ENCODE results near the gene RPL28. TPM values are rescaled to one million over a fixed set of nuclear protein-coding genes. Genes with fewer than 3 reads are reported as not detected.

RPL28 gene
- total and polyA plus RNA-seq, 10 of the 15 experiments (the other 5 are each of a cell fraction or from before 2014, with no cell fraction given) = 260 to 3,542 (median 891) TPM

GRCh38 chr19:55377356-55378131, 8.2 kb upstream of the RPL28 start:
- BruUV-seq (replicated peaks) = no TSS peak
- Histone ChIP-seq H3K4me1 (ENCODE audit: control insufficient read depth, insufficient read depth, low read length) (no peaks in the 10 kb centered on the region), H3K36me3 (ENCODE audit: control insufficient read depth in 2 of 2, insufficient read depth in 2 of 2, low read length in 1 of 2) (no peaks in the 10 kb centered on the region), H3K4me2 (ENCODE audit: control insufficient read depth, insufficient read depth) (no peak overlapping the region), H3K9ac (ENCODE audit: control insufficient read depth, insufficient read depth, low read length) (no peak overlapping the region), H3K27ac (ENCODE audit: control insufficient read depth, insufficient read depth) (no peak overlapping the region), H2AFZ (ENCODE audit: control insufficient read depth, low read depth, low read length) (no peak overlapping the region), H3K9me3 (replicated peaks; ENCODE audit: control insufficient read depth, insufficient read depth, low read length) (no peaks in the 10 kb centered on the region), H3K27me3 (replicated peaks in 1 of 2; ENCODE audit: control insufficient read depth in 2 of 2, insufficient read depth in 2 of 2, low read length in 1 of 2) (no peaks in the 10 kb centered on the region), H3K4me3 (no peak overlapping the region), H3K79me2 (ENCODE audit: control insufficient read depth, insufficient read depth, low read length) (no peaks in the 10 kb centered on the region; the same call in none of the 2 replicates), H4K20me1 (ENCODE audit: control insufficient read depth, insufficient read depth) (no peaks in the 10 kb centered on the region)
- FAIRE-seq (no peak), ATAC-seq (no peak), DNase-seq (ENCODE audit: low read depth, low spot score) (no peak)
- WGBS (ENCODE audit: insufficient coverage, insufficient replicate concordance, low lambda C conversion rate, missing lambda C conversion rate) = 68% methylated on average over 41 of the region's 43 CpGs
- CTCF ChIA-PET = no interaction called here
- intact Hi-C loops (cut with micrococcal nuclease; ENCODE audit: unreplicated experiment) = no loop called here
- RAD21 ChIA-PET (ENCODE audit: unreplicated experiment) = interaction anchor here (1.0 kb wide), 1 partner anchor 76 kb away, joined by 4 read pairs; no protein-coding TSS in a partner anchor
- in situ Hi-C loops (cut with MboI) = no loop called here
- TF ChIP-seq, protein P1, sequence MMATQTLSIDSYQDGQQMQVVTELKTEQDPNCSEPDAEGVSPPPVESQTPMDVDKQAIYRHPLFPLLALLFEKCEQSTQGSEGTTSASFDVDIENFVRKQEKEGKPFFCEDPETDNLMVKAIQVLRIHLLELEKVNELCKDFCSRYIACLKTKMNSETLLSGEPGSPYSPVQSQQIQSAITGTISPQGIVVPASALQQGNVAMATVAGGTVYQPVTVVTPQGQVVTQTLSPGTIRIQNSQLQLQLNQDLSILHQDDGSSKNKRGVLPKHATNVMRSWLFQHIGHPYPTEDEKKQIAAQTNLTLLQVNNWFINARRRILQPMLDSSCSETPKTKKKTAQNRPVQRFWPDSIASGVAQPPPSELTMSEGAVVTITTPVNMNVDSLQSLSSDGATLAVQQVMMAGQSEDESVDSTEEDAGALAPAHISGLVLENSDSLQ (IDR thresholded peaks at IDR 0.05) = no peak
- TF ChIP-seq MTA2 (IDR thresholded peaks at IDR 0.05; ENCODE audit: low read depth) (no peak), ZNF622 (IDR thresholded peaks at IDR 0.05) (no peak), KLF5 (IDR thresholded peaks at IDR 0.05; ENCODE audit: partially characterized antibody) (no peak), JUNB (IDR thresholded peaks at IDR 0.05) (no peak), ZNF207 (IDR thresholded peaks at IDR 0.05; ENCODE audit: borderline replicate concordance) (no peak)
- POLR2A ChIA-PET = no interaction called here
- SMC1A ChIA-PET (ENCODE audit: uncharacterized antibody, unreplicated experiment) = no interaction called here

DNA sequence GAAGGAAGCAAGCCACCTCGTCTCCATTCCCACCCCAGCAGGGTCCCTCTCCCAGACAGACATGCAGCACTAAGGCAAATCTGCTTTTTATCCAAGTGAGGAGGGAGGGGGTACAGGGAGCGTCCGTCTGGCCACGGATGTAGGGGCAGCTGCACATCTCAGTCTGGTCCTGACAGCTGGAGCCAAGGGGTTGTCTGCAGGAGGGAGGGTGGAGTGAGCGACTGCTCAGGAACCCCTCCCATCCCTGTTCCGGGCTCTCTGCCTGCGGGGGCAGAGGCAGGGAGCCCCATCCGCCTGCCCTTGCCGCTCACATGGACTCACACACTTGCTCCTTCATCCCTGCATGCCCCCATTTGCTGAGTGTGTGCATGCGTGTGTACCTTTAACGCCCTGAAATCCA, 6.6 kb upstream of the RPL28 start:
- Histone ChIP-seq H3K9ac (ENCODE audit: control insufficient read depth, insufficient read depth, low read length) (no peak overlapping the region), H3K79me2 (ENCODE audit: control insufficient read depth, insufficient read depth, low read length) (peaks cover 7% of the 10 kb centered on the region), H2AFZ (ENCODE audit: control insufficient read depth, low read depth, low read length) (no peak overlapping the region), H3K27me3 (replicated peaks in 1 of 2; ENCODE audit: control insufficient read depth in 2 of 2, insufficient read depth in 2 of 2, low read length in 1 of 2) (no peaks in the 10 kb centered on the region), H4K20me1 (ENCODE audit: control insufficient read depth, insufficient read depth) (no peaks in the 10 kb centered on the region), H3K36me3 (ENCODE audit: control insufficient read depth in 2 of 2, insufficient read depth in 2 of 2, low read length in 1 of 2) (no peaks in the 10 kb centered on the region), H3K9me3 (replicated peaks; ENCODE audit: control insufficient read depth, insufficient read depth, low read length) (no peaks in the 10 kb centered on the region), H3K4me1 (ENCODE audit: control insufficient read depth, insufficient read depth, low read length) (peaks cover 8% of the 10 kb centered on the region), H3K4me2 (ENCODE audit: control insufficient read depth, insufficient read depth) (no peak overlapping the region), H3K27ac (ENCODE audit: control insufficient read depth, insufficient read depth) (no peak overlapping the region), H3K4me3 (no peak overlapping the region)
- WGBS (ENCODE audit: insufficient coverage, insufficient replicate concordance, low lambda C conversion rate, missing lambda C conversion rate) = 60% methylated on average over 11 of the region's 11 CpGs
- in situ Hi-C loops (cut with MboI) = no loop called here
- DNase-seq (ENCODE audit: low read depth, low spot score) (no peak), FAIRE-seq (no peak), ATAC-seq (no peak)
- BruUV-seq (replicated peaks) = no TSS peak
- CTCF ChIA-PET = interaction anchor here (1.6 kb wide), 1 partner anchor 78 kb away, joined by 4 read pairs; no protein-coding TSS in a partner anchor
- POLR2A ChIA-PET = no interaction called here
- RAD21 ChIA-PET (ENCODE audit: unreplicated experiment) = no interaction called here
- SMC1A ChIA-PET (ENCODE audit: uncharacterized antibody, unreplicated experiment) = no interaction called here
- intact Hi-C loops (cut with micrococcal nuclease; ENCODE audit: unreplicated experiment) = no loop called here
- TF ChIP-seq SMARCA5 (IDR thresholded peaks at IDR 0.05) (no peak), CREB1 (IDR thresholded peaks at IDR 0.05; ENCODE audit: low read depth) (no peak), EZH2 (IDR thresholded peaks at IDR 0.05; ENCODE audit: borderline replicate concordance, control insufficient read depth, low read depth, low read length) (no peak), TCF3 (IDR thresholded peaks at IDR 0.05; ENCODE audit: borderline replicate concordance, insufficient read depth, low read depth, low read length) (no peak), NFXL1 (IDR thresholded peaks at IDR 0.05; ENCODE audit: borderline replicate concordance) (no peak)
- TF ChIP-seq, protein P2, sequence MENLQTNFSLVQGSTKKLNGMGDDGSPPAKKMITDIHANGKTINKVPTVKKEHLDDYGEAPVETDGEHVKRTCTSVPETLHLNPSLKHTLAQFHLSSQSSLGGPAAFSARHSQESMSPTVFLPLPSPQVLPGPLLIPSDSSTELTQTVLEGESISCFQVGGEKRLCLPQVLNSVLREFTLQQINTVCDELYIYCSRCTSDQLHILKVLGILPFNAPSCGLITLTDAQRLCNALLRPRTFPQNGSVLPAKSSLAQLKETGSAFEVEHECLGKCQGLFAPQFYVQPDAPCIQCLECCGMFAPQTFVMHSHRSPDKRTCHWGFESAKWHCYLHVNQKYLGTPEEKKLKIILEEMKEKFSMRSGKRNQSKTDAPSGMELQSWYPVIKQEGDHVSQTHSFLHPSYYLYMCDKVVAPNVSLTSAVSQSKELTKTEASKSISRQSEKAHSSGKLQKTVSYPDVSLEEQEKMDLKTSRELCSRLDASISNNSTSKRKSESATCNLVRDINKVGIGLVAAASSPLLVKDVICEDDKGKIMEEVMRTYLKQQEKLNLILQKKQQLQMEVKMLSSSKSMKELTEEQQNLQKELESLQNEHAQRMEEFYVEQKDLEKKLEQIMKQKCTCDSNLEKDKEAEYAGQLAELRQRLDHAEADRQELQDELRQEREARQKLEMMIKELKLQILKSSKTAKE (IDR thresholded peaks at IDR 0.05; ENCODE audit: low read depth, poor library complexity, severe bottlenecking) = no peak
